Bronchial epithelial cell (primary cell): ENCODE data around the gene GPR61. TPM values are rescaled to one million over a fixed set of nuclear protein-coding genes. Genes with fewer than 3 reads are reported as not detected.
A peak's percentile ranks its signal among the peaks of the same experiment; 100 is the strongest.

Source experiments
- DNase-seq: peaks from one replicate; pipeline ENCODE4 v3.0.0-alpha.2; 2010; ENCODE audit warnings: low read depth
- FAIRE-seq: peaks from 2 replicates; lab custom pipeline; 2011; peaks lifted over from hg19 to GRCh38; lab: Jason Lieb, UNC
- H3K27me3 ChIP-seq: 2 replicates; pipeline ENCODE4 v1.5.1; 2011; ENCODE audit warnings: low read length; ENCODE audit not compliant: control insufficient read depth, insufficient read depth
- H3K36me3 ChIP-seq: 2 replicates; pipeline ENCODE4 v1.5.1; 2011; ENCODE audit warnings: low read length; ENCODE audit not compliant: control insufficient read depth, insufficient read depth
- H3K4me3 ChIP-seq: 2 replicates; pipeline ENCODE4 v1.5.1; 2011; ENCODE audit warnings: mild to moderate bottlenecking, low read depth, low read length, control low read depth
- total RNA-seq: library from RNA; depleted of rRNA; stranded (reverse); fragments of >200 nt; gene quantifications from 2 replicates; pipeline ENCODE4 v1.2.1, GENCODE V29; 2014
- TF ChIP-seq, protein P1 (sequence below): IDR thresholded peaks from 2 replicates; pipeline ENCODE4 v1.5.1; 2011; ENCODE audit warnings: mild to moderate bottlenecking, moderate library complexity, low read length, control low read depth, inconsistent platforms; ENCODE audit not compliant: insufficient read depth, severe bottlenecking

GPR61 gene
- total RNA-seq, 1 donor from 2014 or later: not detected

DNA sequence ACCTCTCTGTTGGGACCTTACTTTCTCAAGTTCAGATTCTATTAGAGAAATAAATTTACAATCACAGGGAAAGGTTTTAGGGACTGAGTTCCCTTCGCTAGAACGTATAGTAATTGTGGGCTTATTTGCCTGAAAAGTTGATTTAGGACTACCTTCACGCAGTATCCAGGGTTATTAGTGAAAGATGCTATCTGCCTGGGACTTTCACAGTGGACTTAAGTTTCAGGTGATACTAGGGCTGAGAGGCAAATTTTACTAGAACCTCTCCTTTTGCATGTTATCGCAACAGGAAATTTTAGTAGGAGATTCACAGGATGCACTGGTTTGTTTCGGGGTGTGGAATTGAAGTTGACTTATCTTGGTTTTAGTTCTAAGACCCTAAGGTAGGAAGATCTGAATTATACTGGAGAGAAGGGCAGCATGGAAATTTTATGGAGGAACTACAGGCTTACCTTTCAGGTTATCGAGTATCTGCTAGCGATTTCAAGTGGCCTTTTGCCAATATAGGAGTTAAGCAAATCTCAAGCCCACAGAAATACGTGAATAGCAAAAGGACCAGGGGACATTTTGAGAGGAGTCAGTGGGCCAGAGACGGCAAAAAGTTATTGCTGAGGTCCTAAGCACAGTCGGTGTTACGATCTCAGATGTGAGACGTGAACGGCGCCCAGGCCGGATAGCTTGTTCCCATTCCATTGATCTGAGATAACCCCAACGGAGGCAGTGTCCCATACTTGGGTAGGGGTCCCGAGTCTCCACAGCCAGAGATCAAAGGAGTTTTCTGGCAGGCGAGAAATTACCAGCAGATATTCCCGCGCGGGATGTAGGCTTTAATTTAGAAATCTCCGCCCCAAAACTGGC is 8.0 kb downstream of the GPR61 start:
- DNase-seq: peak; percentile 28
- no peak for FAIRE-seq
- TF ChIP-seq, protein P1, sequence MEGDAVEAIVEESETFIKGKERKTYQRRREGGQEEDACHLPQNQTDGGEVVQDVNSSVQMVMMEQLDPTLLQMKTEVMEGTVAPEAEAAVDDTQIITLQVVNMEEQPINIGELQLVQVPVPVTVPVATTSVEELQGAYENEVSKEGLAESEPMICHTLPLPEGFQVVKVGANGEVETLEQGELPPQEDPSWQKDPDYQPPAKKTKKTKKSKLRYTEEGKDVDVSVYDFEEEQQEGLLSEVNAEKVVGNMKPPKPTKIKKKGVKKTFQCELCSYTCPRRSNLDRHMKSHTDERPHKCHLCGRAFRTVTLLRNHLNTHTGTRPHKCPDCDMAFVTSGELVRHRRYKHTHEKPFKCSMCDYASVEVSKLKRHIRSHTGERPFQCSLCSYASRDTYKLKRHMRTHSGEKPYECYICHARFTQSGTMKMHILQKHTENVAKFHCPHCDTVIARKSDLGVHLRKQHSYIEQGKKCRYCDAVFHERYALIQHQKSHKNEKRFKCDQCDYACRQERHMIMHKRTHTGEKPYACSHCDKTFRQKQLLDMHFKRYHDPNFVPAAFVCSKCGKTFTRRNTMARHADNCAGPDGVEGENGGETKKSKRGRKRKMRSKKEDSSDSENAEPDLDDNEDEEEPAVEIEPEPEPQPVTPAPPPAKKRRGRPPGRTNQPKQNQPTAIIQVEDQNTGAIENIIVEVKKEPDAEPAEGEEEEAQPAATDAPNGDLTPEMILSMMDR: no peak

DNA sequence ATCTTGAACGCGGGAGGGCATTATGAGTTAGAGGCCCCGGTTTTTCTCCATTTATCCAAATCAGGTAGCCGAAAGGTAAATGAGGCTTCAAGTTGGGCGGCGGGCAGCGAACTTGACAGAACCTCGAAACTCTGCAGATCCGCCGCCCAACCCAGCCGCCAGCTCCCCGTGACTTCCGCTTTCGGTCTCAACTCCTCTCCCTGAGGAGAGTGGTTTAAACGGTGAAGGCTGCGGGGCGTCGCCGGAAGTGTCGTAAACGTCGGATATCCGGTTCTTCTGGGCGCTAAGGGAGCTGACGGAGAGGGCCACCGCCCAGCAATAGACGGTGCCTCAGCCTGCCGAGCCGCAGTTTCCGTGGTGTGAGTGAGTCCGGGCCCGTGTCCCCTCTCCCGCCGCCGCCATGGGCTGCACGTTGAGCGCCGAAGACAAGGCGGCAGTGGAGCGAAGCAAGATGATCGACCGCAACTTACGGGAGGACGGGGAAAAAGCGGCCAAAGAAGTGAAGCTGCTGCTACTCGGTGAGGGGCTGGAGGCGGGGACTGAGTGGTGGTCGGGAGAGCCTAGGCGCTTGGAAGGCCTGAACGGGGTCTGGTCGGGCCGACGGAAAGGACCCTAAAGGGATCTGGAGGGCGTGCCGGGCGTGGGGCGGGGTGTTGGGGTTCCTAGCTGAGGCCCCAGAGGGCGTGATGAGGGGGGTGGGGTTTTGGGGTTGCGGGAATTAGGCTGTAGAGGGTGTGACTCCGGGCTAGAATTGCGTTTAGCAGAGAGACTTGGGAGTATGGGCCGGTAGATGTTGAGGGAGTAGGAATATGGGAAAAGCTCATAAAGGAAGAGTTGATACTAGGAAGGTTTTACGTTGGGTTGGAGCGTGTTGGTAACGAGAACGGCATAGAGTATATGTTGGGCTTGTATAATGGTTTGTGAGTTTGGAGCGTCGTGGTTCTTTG is 8.9 kb downstream of the GPR61 start, which contains the start of gene GNAI3:
Gene GNAI3, plus strand, starts transcription at position 295 of the 947 bp plus-strand sequence. Its CDS starts 106 bp downstream, at position 401.
- FAIRE-seq (no peak), DNase-seq (peak; percentile 93)
- Histone ChIP-seq H3K27me3 (no peaks in the 10 kb centered on the region), H3K4me3 (peak within 1 kb of the TSS; percentile 98), H3K36me3 (no peaks in the 10 kb centered on the region)
- TF ChIP-seq, protein P1: no peak

More for the DNA sequence above, 8.0 kb downstream of the GPR61 start:
- H3K27me3 ChIP-seq: no peaks in the 10 kb centered on the region
- H3K36me3 ChIP-seq: no peaks in the 10 kb centered on the region
- peak overlapping the region; percentile 98 for H3K4me3 ChIP-seq

DNA sequence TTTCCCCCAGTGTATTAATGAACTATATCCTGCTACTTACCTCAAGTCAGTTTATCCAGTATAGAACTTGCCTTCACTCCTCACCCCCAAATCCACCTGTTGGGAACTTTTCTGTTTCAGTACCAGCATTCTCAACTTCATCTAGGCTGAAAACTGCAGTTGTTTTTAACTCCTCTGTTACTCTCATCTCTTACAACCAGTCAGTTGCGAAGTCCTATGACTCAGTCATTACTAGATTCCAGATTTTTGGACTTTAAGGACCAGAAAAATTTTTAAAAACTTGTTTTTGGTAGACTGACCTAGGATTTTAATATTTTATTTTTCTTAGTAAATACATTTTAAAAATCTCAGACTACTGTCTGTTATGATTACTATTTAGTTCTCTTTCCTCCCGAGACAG is 16.9 kb downstream of the GPR61 start:
- TF ChIP-seq, protein P1: no peak
- no peak for DNase-seq
- Histone ChIP-seq H3K27me3 (no peaks in the 10 kb centered on the region), H3K4me3 (no peak overlapping the region), H3K36me3 (no peaks in the 10 kb centered on the region)
- no peak for FAIRE-seq

DNA sequence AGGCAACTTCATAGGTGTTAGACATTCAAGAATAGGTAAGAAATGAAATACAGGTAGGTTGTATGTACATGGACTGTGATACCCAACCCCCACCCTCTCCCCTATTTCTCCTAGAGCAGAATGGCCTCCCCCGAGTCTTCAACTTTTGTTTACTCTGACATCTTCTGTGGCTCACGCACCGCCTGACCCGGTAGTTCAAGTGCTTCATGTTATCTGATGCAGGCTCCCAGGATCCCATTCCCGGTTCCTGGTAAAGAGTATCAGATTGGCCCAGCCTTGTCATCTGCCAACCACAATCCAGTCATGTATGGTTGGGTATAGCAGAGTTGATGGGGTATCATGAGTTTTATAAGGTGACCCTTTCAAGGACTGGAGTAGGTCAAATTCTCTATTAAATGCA is 17.8 kb downstream of the GPR61 start:
- no peak for DNase-seq
- no peak overlapping the region for H3K4me3 ChIP-seq
- no peaks in the 10 kb centered on the region for H3K27me3 ChIP-seq
- no peak for FAIRE-seq
- no peaks in the 10 kb centered on the region for H3K36me3 ChIP-seq
- TF ChIP-seq, protein P1: no peak

DNA sequence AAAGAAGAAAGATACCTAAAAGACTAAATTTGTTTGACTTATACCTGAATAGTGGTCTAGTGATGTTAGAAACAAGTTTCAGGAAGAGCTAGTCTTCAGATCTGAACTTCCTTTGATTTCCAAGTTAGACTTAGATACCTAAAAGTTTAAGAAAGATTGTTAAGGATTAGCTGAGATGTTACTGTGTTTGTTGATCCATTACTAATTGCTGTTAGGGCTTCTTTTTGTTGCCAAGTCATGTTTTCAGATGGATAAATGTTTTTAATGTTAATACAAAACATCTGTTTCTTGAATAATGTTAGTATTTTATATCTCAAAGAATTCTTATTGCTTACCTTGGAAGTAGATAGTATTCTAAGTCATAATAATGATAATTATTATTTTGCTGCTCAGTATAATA is 20.3 kb downstream of the GPR61 start:
- Histone ChIP-seq H3K4me3 (no peak overlapping the region), H3K27me3 (no peaks in the 10 kb centered on the region), H3K36me3 (peaks cover 1% of the 10 kb centered on the region)
- no peak for FAIRE-seq
- TF ChIP-seq, protein P1: no peak
- no peak for DNase-seq
